Measurements from ENCODE around the gene TMPRSS13. TPM values are rescaled to one million over a fixed set of nuclear protein-coding genes. Genes with fewer than 3 reads are reported as not detected.

The TMPRSS13 gene
- polyA plus RNA-seq, 3 donors: 0.17 to 2.4 (median 0.37) TPM

DNA sequence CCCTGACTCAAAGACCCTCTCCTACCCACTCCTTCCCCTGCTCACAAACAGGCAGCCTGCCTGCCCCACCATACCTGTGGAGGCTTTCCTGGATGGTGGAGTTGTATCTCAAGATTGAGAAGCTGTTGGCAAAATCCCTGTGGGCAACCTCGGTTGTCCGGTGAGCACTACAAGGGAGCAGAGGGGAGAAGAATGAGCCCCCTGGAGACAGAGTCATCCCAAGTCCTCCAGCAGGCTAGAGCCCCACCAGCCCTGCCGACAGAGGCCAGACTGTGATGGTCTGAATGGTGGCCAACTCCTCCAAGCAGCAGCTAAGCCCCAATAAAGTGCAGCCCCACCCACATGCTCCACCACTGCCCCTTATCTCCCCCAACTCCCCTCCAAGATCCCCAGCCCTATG lies 17.5 kb downstream of the TMPRSS13 start:
- WGBS (ENCODE audit: insufficient coverage): 100% methylated on average over 3 of the region's 3 CpGs
- Mint-ChIP-seq H3K27ac (peak overlapping the region in 1 of 7 donors; percentile 39), H3K4me3 (no peak overlapping the region), H3K9me3 (no peaks in the 10 kb centered on the region), H3K36me3 (peaks cover 0 to 1% of the 10 kb centered on the region in 2 donors), H3K27me3 (ENCODE audit: low read depth in 3 of 3) (peaks cover 2 to 7% (median 5%) of the 10 kb centered on the region in 3 donors), H3K4me1 (peaks cover 22% of the 10 kb centered on the region)
- no peak for DNase-seq
- H3K9ac ChIP-seq (ENCODE audit: insufficient read depth, low read length, poor library complexity, severe bottlenecking): no peak overlapping the region
- H3K4me2 ChIP-seq (replicated peaks; ENCODE audit: extremely low read depth, low read length, poor library complexity, severe bottlenecking): no peak overlapping the region
- no peaks in the 10 kb centered on the region for H3K9me3 ChIP-seq (replicated peaks in 1 of 2; ENCODE audit: control insufficient read depth in 1 of 2, insufficient read depth in 1 of 2, low read length in 2 of 2)
- peaks cover 6 to 16% of the 10 kb centered on the region in 2 donors for H3K4me1 ChIP-seq (ENCODE audit: control insufficient read depth in 1 of 2, insufficient read depth in 2 of 2, low read length in 2 of 2)
- H3K27me3 ChIP-seq (ENCODE audit: control insufficient read depth in 2 of 2, insufficient read depth in 2 of 2, low read length in 2 of 2): no peaks in the 10 kb centered on the region
- no peaks in the 10 kb centered on the region for H3K79me2 ChIP-seq (ENCODE audit: insufficient read depth, low read length)
- H3K4me3 ChIP-seq (replicated peaks in 1 of 3; ENCODE audit: low read depth in 2 of 3, low read length in 3 of 3): no peak overlapping the region
- intact Hi-C loops (cut with micrococcal nuclease): no loop called here
- H3K36me3 ChIP-seq (replicated peaks in 1 of 2; ENCODE audit: control insufficient read depth in 1 of 2, insufficient read depth in 2 of 2, low read length in 2 of 2): no peaks in the 10 kb centered on the region
- TF ChIP-seq, protein P1, sequence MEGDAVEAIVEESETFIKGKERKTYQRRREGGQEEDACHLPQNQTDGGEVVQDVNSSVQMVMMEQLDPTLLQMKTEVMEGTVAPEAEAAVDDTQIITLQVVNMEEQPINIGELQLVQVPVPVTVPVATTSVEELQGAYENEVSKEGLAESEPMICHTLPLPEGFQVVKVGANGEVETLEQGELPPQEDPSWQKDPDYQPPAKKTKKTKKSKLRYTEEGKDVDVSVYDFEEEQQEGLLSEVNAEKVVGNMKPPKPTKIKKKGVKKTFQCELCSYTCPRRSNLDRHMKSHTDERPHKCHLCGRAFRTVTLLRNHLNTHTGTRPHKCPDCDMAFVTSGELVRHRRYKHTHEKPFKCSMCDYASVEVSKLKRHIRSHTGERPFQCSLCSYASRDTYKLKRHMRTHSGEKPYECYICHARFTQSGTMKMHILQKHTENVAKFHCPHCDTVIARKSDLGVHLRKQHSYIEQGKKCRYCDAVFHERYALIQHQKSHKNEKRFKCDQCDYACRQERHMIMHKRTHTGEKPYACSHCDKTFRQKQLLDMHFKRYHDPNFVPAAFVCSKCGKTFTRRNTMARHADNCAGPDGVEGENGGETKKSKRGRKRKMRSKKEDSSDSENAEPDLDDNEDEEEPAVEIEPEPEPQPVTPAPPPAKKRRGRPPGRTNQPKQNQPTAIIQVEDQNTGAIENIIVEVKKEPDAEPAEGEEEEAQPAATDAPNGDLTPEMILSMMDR (IDR thresholded peaks at IDR 0.05): no peak
- no peak overlapping the region for H3K27ac ChIP-seq (ENCODE audit: low read depth in 1 of 2, low read length in 2 of 2)
- no peak overlapping the region for H2AFZ ChIP-seq (ENCODE audit: insufficient read depth, low read depth, low read length, poor library complexity, severe bottlenecking)
- H4K20me1 ChIP-seq (ENCODE audit: insufficient read depth, low read length): no peaks in the 10 kb centered on the region

GRCh38 chr11:117910941-117911655 lies 18.1 kb downstream of the TMPRSS13 start:
- no peaks in the 10 kb centered on the region for H3K27me3 ChIP-seq (ENCODE audit: control insufficient read depth in 2 of 2, insufficient read depth in 2 of 2, low read length in 2 of 2)
- intact Hi-C loops (cut with micrococcal nuclease): no loop called here
- no peak overlapping the region for H3K4me2 ChIP-seq (replicated peaks; ENCODE audit: extremely low read depth, low read length, poor library complexity, severe bottlenecking)
- no peak overlapping the region for H2AFZ ChIP-seq (ENCODE audit: insufficient read depth, low read depth, low read length, poor library complexity, severe bottlenecking)
- Mint-ChIP-seq H3K36me3 (peaks cover 0 to 1% of the 10 kb centered on the region in 2 donors), H3K27ac (no peak overlapping the region), H3K4me3 (no peak overlapping the region), H3K27me3 (ENCODE audit: low read depth in 3 of 3) (peaks cover 2 to 7% (median 5%) of the 10 kb centered on the region in 3 donors), H3K9me3 (no peaks in the 10 kb centered on the region), H3K4me1 (peaks cover 22% of the 10 kb centered on the region)
- H3K9me3 ChIP-seq (replicated peaks in 1 of 2; ENCODE audit: control insufficient read depth in 1 of 2, insufficient read depth in 1 of 2, low read length in 2 of 2): no peaks in the 10 kb centered on the region
- no peaks in the 10 kb centered on the region for H4K20me1 ChIP-seq (ENCODE audit: insufficient read depth, low read length)
- no peak for DNase-seq
- H3K4me1 ChIP-seq (ENCODE audit: control insufficient read depth in 1 of 2, insufficient read depth in 2 of 2, low read length in 2 of 2): peaks cover 6 to 16% of the 10 kb centered on the region in 2 donors
- no peak overlapping the region for H3K4me3 ChIP-seq (replicated peaks in 1 of 3; ENCODE audit: low read depth in 2 of 3, low read length in 3 of 3)
- H3K79me2 ChIP-seq (ENCODE audit: insufficient read depth, low read length): no peaks in the 10 kb centered on the region
- no peaks in the 10 kb centered on the region for H3K36me3 ChIP-seq (replicated peaks in 1 of 2; ENCODE audit: control insufficient read depth in 1 of 2, insufficient read depth in 2 of 2, low read length in 2 of 2)
- WGBS (ENCODE audit: insufficient coverage): 82% methylated on average over 9 of the region's 12 CpGs
- no peak overlapping the region for H3K9ac ChIP-seq (ENCODE audit: insufficient read depth, low read length, poor library complexity, severe bottlenecking)
- H3K27ac ChIP-seq (ENCODE audit: low read depth in 1 of 2, low read length in 2 of 2): no peak overlapping the region
- TF ChIP-seq, protein P1 (IDR thresholded peaks at IDR 0.05): no peak
